HepG2 (cell line): Measurements from ENCODE around the gene OR6C74. TPM values are rescaled to one million over a fixed set of nuclear protein-coding genes. Genes with fewer than 3 reads are reported as not detected.

Experiments used
- ATAC-seq: fragments of 200-7000 bp; cut with Tn5 transposase; 3 replicates; pipeline ENCODE4 v1.9.1; 2020; ENCODE audit warnings: mild to moderate bottlenecking, moderate library complexity
- BruUV-seq: library from RNA; stranded (reverse); fragments of 400-500 nt; replicated peaks from 2 replicates; lab custom pipeline; 2021; lab: Mats Ljungman, UMichigan
- CTCF ChIA-PET: fragments of 300-600 bp; formaldehyde crosslinking; extraction: SDS; loops from one replicate; lab custom pipeline; 2021; ENCODE audit warnings: low total read pairs, inconsistent platforms, low intra/inter-chr PET ratio; lab: Yijun Ruan, JAX
- POLR2A ChIA-PET: fragments of 350-600 bp; sonication (Branson Sonifier 250); formaldehyde crosslinking; loops from one replicate; lab custom pipeline; 2020; ENCODE audit warnings: antibody characterized with exemption, inconsistent platforms; lab: Yijun Ruan, JAX
- DNase-seq: peaks from one replicate; pipeline ENCODE4 v3.0.0-alpha.2; 2015; ENCODE audit warnings: low spot score
- FAIRE-seq: peaks from 3 replicates; lab custom pipeline; 2011; peaks lifted over from hg19 to GRCh38; lab: Jason Lieb, UNC
- H2AFZ ChIP-seq: one replicate; pipeline ENCODE4 v1.6.1; 2011; ENCODE audit warnings: low read length, inconsistent platforms
- H3K27ac ChIP-seq: fragments of 300-600 bp; 3 replicates; pipeline ENCODE4 v1.8.0; 2011; ENCODE audit warnings: mixed run types, mild to moderate bottlenecking, mixed read lengths, low read length, inconsistent platforms; ENCODE audit not compliant: insufficient read depth; ENCODE audit errors: extremely low read length
- H3K27me3 ChIP-seq, 2 experiments: fragments of 200-600 bp in 1 of 2; 2 replicates in 1 of 2; 3 replicates in 1 of 2; pipeline versions ENCODE4 v1.6.0 to v1.8.0; 2011; ENCODE audit warnings: low read length in 2 of 2, mild to moderate bottlenecking in 2 of 2, moderate library complexity in 2 of 2, inconsistent platforms in 1 of 2; ENCODE audit not compliant: insufficient read depth in 2 of 2, control insufficient read depth in 1 of 2
- H3K36me3 ChIP-seq, 2 experiments: fragments of 200-600 bp in 1 of 2; replicated peaks in 1 of 2; 2 replicates in 1 of 2; 3 replicates in 1 of 2; pipeline versions ENCODE4 v1.5.1 to v1.8.0; 2011; ENCODE audit warnings: low read length in 2 of 2, inconsistent platforms in 1 of 2; ENCODE audit not compliant: insufficient read depth in 2 of 2, control insufficient read depth in 1 of 2
- H3K4me1 ChIP-seq: 2 replicates; pipeline ENCODE4 v1.5.1; 2012; ENCODE audit warnings: low read length, inconsistent platforms; ENCODE audit not compliant: insufficient read depth
- H3K4me2 ChIP-seq: 2 replicates; pipeline ENCODE4 v1.6.0; 2011; ENCODE audit warnings: low read depth, low read length, inconsistent platforms
- H3K4me3 ChIP-seq, 3 experiments: fragments of 200-600 bp in 1 of 3; sonication (generic), shearing (Covaris generic) in 1 of 3; replicated peaks in 1 of 3; 2 replicates each; pipeline ENCODE4 v1.5.1; 2011 to 2016; ENCODE audit warnings: low read length in 3 of 3, inconsistent platforms in 2 of 3, low read depth in 2 of 3, mild to moderate bottlenecking in 2 of 3, control low read depth in 1 of 3, mixed read lengths in 1 of 3; ENCODE audit not compliant: insufficient read depth in 1 of 3
- H3K79me2 ChIP-seq: one replicate; pipeline ENCODE4 v1.6.1; 2011; ENCODE audit warnings: low read length, inconsistent platforms; ENCODE audit not compliant: insufficient read depth
- H3K9ac ChIP-seq: 2 replicates; pipeline ENCODE4 v1.6.0; 2011; ENCODE audit warnings: mild to moderate bottlenecking, low read depth, low read length, inconsistent platforms; ENCODE audit not compliant: insufficient read depth
- H3K9me3 ChIP-seq: 2 replicates; pipeline ENCODE4 v1.5.1; 2012; ENCODE audit warnings: mild to moderate bottlenecking, low read length
- H4K20me1 ChIP-seq: 2 replicates; pipeline ENCODE4 v1.6.0; 2011; ENCODE audit warnings: inconsistent platforms, mild to moderate bottlenecking, low read length, moderate library complexity; ENCODE audit not compliant: insufficient read depth
- CEBPB ChIP-seq: IDR thresholded peaks from 2 replicates; pipeline ENCODE4 v1.6.1; 2011; ENCODE audit warnings: low read depth, low read length, improper control_type of control experiment, borderline replicate concordance
- E2F5 ChIP-seq: sonication (generic); formaldehyde crosslinking; conservative IDR thresholded peaks from 2 replicates; pipeline ENCODE4 v1.4.0; 2020; ENCODE audit warnings: missing genetic modification reagents
- SALL2 ChIP-seq: sonication (generic); formaldehyde crosslinking; IDR thresholded peaks from 2 replicates; pipeline ENCODE4 v1.8.1; 2023; ENCODE audit warnings: mild to moderate bottlenecking, missing genetic modification reagents, inconsistent platforms
- SETDB1 ChIP-seq: sonication (generic); formaldehyde crosslinking; IDR thresholded peaks from 2 replicates; pipeline ENCODE4 v1.5.1; 2020; ENCODE audit warnings: missing genetic modification reagents, mild to moderate bottlenecking, borderline replicate concordance
- SOX5 ChIP-seq: IDR thresholded peaks from 2 replicates; pipeline ENCODE4 v1.6.1; 2016; ENCODE audit warnings: borderline replicate concordance
- ZNF326 ChIP-seq: sonication (generic); formaldehyde crosslinking; IDR thresholded peaks from 2 replicates; pipeline ENCODE4 v1.4.0; 2020; ENCODE audit warnings: missing genetic modification reagents, borderline replicate concordance
- WGBS: methylation state at CpG from one replicate; pipeline ENCODE4 v1.1.6; 2017; ENCODE audit warnings: low lambda C conversion rate; 5-methylcytosine and 5-hydroxymethylcytosine counted together
- in situ Hi-C: cut with HindIII; loops from 2 replicates; pipeline ENCODE4 v1.10.0; 2017; ENCODE audit warnings: low pct_unique_long_range_greater_than_20kb; ENCODE audit not compliant: extremely low pct_ligation_motif_present
- intact Hi-C: fragments of 100-400 bp; cut with micrococcal nuclease; formaldehyde crosslinking; loops from one replicate; pipeline ENCODE4 v1.10.0; 2022; ENCODE audit not compliant: unreplicated experiment
- polyA plus RNA-seq, 8 experiments: library from polyadenylated mRNA; depleted of rRNA in 3 of 8; stranded (reverse) in 7 of 8; unstranded in 1 of 8; fragments of >200 nt; fragmentation: Illumina TruSeq in 4 of 8; extraction: Trizol in 4 of 8; gene quantifications; 2 replicates each; pipeline versions ENCODE4 v1.2.1 to v1.2.3, GENCODE V29; 2011 to 2016; ENCODE audit warnings: low read depth in 4 of 8, missing spikeins in 1 of 8, mixed read lengths in 1 of 8; ENCODE audit not compliant: insufficient read depth in 1 of 8
- total RNA-seq, 5 experiments: library from RNA; depleted of rRNA; stranded (reverse); fragments of >200 nt; fragmentation: Illumina TruSeq; extraction: Trizol; gene quantifications; 2 replicates each; pipeline ENCODE4 v1.2.3, GENCODE V29; 2016; ENCODE audit warnings: low read depth in 1 of 5
- TF ChIP-seq, protein P1 (sequence below): sonication (generic); formaldehyde crosslinking; IDR thresholded peaks from 2 replicates; pipeline ENCODE4 v1.4.0; 2020; ENCODE audit warnings: missing genetic modification reagents, borderline replicate concordance
- TF ChIP-seq, protein P2 (sequence below): sonication (generic); formaldehyde crosslinking; IDR thresholded peaks from 2 replicates; pipeline ENCODE4 v1.4.0; 2020; ENCODE audit warnings: missing genetic modification reagents
- TF ChIP-seq, protein P3 (sequence below): IDR thresholded peaks from 2 replicates; pipeline ENCODE4 v1.6.1; 2012; ENCODE audit warnings: low read depth, low read length, improper control_type of control experiment

Gene OR6C74
- total and polyA plus RNA-seq, 2 of the 13 experiments (the other 11 are each of a cell fraction or from before 2014, with no cell fraction given) = not detected

GRCh38 chr12:55226523-55226922 lies 17.9 kb upstream of the OR6C74 start:
- Histone ChIP-seq H3K36me3 (no peaks in the 10 kb centered on the region), H3K4me2 (no peak overlapping the region), H3K9ac (no peak overlapping the region), H2AFZ (no peak overlapping the region), H3K4me3 (no peak overlapping the region), H4K20me1 (no peaks in the 10 kb centered on the region), H3K9me3 (no peaks in the 10 kb centered on the region), H3K79me2 (no peaks in the 10 kb centered on the region), H3K27me3 (no peaks in the 10 kb centered on the region), H3K4me1 (no peaks in the 10 kb centered on the region), H3K27ac (no peak overlapping the region)
- intact Hi-C loops = no loop called here
- 6% methylated on average over 1 of the region's 1 CpG for WGBS
- BruUV-seq = no TSS peak
- DNase-seq (no peak), ATAC-seq (no peak), FAIRE-seq (no peak)
- POLR2A ChIA-PET = no interaction called here
- CTCF ChIA-PET = no interaction called here
- TF ChIP-seq E2F5 (no peak), SALL2 (CRISPR knock-in tag) (no peak), SOX5 (CRISPR knock-in tag) (no peak), SETDB1 (CRISPR knock-in tag) (no peak)
- TF ChIP-seq, protein P1, sequence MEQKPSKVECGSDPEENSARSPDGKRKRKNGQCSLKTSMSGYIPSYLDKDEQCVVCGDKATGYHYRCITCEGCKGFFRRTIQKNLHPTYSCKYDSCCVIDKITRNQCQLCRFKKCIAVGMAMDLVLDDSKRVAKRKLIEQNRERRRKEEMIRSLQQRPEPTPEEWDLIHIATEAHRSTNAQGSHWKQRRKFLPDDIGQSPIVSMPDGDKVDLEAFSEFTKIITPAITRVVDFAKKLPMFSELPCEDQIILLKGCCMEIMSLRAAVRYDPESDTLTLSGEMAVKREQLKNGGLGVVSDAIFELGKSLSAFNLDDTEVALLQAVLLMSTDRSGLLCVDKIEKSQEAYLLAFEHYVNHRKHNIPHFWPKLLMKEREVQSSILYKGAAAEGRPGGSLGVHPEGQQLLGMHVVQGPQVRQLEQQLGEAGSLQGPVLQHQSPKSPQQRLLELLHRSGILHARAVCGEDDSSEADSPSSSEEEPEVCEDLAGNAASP (CRISPR knock-in tag) = no peak
- TF ChIP-seq, protein P2, sequence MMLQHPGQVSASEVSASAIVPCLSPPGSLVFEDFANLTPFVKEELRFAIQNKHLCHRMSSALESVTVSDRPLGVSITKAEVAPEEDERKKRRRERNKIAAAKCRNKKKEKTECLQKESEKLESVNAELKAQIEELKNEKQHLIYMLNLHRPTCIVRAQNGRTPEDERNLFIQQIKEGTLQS (CRISPR knock-in tag) = no peak
- in situ Hi-C loops = no loop called here

- Histone ChIP-seq H4K20me1 (no peaks in the 10 kb centered on the region), H3K9ac (no peak overlapping the region), H3K36me3 (no peaks in the 10 kb centered on the region), H3K4me2 (no peak overlapping the region), H3K27ac (no peak overlapping the region), H3K4me3 (no peak overlapping the region), H3K79me2 (no peaks in the 10 kb centered on the region), H3K27me3 (no peaks in the 10 kb centered on the region), H3K4me1 (no peaks in the 10 kb centered on the region), H3K9me3 (no peaks in the 10 kb centered on the region), H2AFZ (no peak overlapping the region)
- ATAC-seq = no peak
- TF ChIP-seq, protein P3, sequence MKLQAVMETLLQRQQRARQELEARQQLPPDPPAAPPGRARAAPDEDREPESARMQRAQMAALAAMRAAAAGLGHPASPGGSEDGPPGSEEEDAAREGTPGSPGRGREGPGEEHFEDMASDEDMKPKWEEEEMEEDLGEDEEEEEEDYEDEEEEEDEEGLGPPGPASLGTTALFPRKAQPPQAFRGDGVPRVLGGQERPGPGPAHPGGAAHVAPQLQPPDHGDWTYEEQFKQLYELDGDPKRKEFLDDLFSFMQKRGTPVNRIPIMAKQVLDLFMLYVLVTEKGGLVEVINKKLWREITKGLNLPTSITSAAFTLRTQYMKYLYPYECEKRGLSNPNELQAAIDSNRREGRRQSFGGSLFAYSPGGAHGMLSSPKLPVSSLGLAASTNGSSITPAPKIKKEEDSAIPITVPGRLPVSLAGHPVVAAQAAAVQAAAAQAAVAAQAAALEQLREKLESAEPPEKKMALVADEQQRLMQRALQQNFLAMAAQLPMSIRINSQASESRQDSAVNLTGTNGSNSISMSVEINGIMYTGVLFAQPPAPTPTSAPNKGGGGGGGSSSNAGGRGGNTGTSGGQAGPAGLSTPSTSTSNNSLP = no peak
- TF ChIP-seq ZNF326 (no peak), CEBPB (0 out of 2 replicates have a peak, but pooled peaks have one; percentile 16)
- POLR2A ChIA-PET = no interaction called here
- CTCF ChIA-PET = no interaction called here
- BruUV-seq = no TSS peak
- WGBS = under 1% methylated on average over 3 of the region's 3 CpGs
- FAIRE-seq = no peak
- intact Hi-C loops (no loop called here), in situ Hi-C loops (no loop called here)
- no peak for DNase-seq
These were observed 16.8 kb upstream of the OR6C74 start for GRCh38 chr12:55227643-55228042.
